ACC112 (cell line): ENCODE measurements around the gene PLEKHG4B.

Experiments
- H2AFZ ChIP-seq: fragments of 200-600 bp; sonication (generic); one replicate; pipeline ENCODE4 v1.6.0; 2017; ENCODE audit warnings: antibody characterized with exemption, low read length; ENCODE audit not compliant: unreplicated experiment
- H3K27ac ChIP-seq: fragments of 200-600 bp; sonication (generic); 2 replicates; pipeline ENCODE4 v1.5.1; 2014; ENCODE audit warnings: low read depth, mild to moderate bottlenecking, antibody characterized with exemption, low read length, moderate library complexity
- H3K27me3 ChIP-seq: fragments of 200-600 bp; sonication (generic); 2 replicates; pipeline ENCODE4 v1.6.1; 2014; ENCODE audit warnings: mild to moderate bottlenecking, antibody characterized with exemption, low read length, moderate library complexity, mixed read lengths; ENCODE audit not compliant: insufficient read depth
- H3K36me3 ChIP-seq: fragments of 200-600 bp; sonication (generic); 2 replicates; pipeline ENCODE4 v1.6.1; 2016; ENCODE audit warnings: mild to moderate bottlenecking, antibody characterized with exemption, low read length, moderate library complexity, mixed read lengths; ENCODE audit not compliant: insufficient read depth
- H3K4me1 ChIP-seq: fragments of 200-600 bp; sonication (generic); one replicate; pipeline ENCODE4 v1.6.1; 2016; ENCODE audit warnings: low read length, mixed read lengths; ENCODE audit not compliant: insufficient read depth, unreplicated experiment, control insufficient read depth
- H3K4me3 ChIP-seq: fragments of 200-600 bp; sonication (generic); 2 replicates; pipeline ENCODE4 v1.5.1; 2014; ENCODE audit warnings: mild to moderate bottlenecking, low read depth, low read length
- H3K79me2 ChIP-seq: fragments of 200-600 bp; sonication (generic); one replicate; pipeline ENCODE4 v1.6.0; 2016; ENCODE audit warnings: low read length; ENCODE audit not compliant: control insufficient read depth, unreplicated experiment, insufficient read depth

The PLEKHG4B gene

DNA sequence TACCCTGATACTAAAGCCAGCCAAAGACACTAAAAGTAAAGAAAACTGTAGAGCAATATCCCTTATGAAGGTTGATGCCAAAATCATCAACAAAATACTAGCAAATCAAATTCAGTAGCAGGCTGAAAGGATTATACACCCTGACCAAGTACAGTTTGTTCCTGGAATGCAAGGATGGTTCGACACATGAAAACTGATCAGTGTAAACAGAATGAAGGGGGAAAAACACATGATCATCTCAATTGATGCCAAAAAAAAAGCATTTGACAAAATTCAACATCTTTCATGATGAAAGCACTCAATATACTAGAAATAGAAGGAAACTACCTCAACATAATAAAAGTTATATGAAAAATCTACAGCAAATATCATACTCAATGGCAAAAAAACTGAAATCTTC lies 55.8 kb downstream of the PLEKHG4B start:
- no peak overlapping the region for H3K4me3 ChIP-seq
- no peaks in the 10 kb centered on the region for H3K79me2 ChIP-seq

DNA sequence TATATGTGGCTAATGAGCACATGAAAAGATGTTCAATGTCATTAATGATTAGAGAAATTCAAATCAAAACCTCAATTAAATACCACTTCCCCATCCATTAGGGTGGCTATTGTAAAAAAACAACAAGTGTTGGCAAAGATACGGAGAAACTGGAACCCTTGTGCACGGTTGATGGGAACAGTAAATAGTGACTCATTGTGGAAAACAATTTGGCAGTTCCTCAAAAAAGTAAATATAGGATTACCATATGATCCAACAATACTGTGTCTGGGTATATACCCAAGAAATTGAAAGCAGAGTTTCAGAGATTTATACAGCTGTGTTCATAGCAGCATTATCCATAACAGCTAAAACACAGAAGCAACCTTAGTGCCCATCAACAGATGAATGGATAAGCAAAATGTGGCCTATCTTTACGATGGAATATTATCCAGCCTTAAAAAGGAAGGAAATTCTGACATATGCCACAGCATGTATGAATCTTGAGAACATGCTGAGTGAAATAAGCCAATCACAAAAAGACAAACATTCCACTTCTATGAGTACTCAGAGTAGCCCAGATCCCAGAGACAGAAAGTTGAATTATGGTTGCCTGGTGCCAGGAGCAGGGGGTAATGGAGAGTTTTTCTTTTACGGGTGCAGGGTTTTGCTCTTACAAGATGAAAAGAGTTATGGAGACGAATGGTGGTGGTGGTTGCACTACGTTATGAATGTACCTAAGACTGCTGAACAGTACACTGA lies 57.9 kb downstream of the PLEKHG4B start:
- Histone ChIP-seq H3K27ac (peak overlapping the region; percentile 55; the same call in 1 of the 2 replicates), H3K27me3 (peaks cover 6% of the 10 kb centered on the region; the same call in 1 of the 2 replicates), H3K4me3 (no peak overlapping the region), H3K36me3 (no peaks in the 10 kb centered on the region), H3K4me1 (peaks cover 20% of the 10 kb centered on the region), H2AFZ (peak overlapping the region; percentile 4), H3K79me2 (no peaks in the 10 kb centered on the region)

More for the DNA sequence above, 55.8 kb downstream of the PLEKHG4B start:
- H3K36me3 ChIP-seq, result no peaks in the 10 kb centered on the region
- H3K27ac ChIP-seq, result no peak overlapping the region
- peaks cover 19% of the 10 kb centered on the region for H3K27me3 ChIP-seq
- H3K4me1 ChIP-seq, result peaks cover 14% of the 10 kb centered on the region
- no peak overlapping the region for H2AFZ ChIP-seq

DNA sequence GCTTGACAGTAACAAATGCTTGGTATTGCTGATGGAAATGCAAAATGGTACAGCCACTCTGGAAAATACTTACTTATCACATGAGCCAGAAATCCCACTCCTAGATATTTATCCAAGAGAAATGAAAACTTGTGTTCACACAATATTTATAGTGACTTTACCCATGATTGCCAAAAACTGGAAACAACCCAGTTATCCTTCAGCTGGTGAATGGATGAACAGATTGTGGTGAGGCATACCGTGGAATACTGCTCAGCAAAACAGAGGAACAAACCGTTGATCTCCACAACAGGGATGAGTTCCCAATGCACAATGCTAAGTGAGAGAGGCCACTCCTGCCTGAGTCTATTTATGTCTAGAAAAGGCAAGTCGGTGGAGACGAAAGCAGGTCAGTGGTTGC lies 58.8 kb downstream of the PLEKHG4B start:
- Histone ChIP-seq H3K27me3 (peaks cover 6% of the 10 kb centered on the region; the same call in 1 of the 2 replicates), H3K27ac (no peak overlapping the region), H3K79me2 (no peaks in the 10 kb centered on the region), H3K4me1 (peaks cover 20% of the 10 kb centered on the region), H3K4me3 (no peak overlapping the region), H2AFZ (no peak overlapping the region), H3K36me3 (no peaks in the 10 kb centered on the region)

DNA sequence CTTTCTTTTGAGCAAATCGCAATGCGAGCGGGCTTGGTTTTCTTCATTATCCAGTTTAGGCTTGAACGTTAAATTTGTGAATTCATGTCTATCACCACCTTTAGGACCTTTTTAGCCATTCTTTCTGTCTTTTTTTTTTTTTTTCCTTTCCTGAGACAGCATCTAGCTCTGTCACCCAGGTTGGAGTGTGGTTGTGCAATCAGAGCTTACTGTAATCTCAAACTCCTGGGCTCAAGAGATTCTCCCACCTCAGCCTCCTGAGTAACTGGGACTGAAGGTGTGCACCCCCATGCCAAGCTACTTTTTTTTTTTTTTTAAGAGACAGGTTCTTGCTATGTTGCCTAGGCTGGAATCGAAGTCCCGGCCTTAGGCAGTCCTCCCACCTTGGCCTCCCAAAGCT lies 60.1 kb downstream of the PLEKHG4B start:
- H3K79me2 ChIP-seq, result no peaks in the 10 kb centered on the region

DNA sequence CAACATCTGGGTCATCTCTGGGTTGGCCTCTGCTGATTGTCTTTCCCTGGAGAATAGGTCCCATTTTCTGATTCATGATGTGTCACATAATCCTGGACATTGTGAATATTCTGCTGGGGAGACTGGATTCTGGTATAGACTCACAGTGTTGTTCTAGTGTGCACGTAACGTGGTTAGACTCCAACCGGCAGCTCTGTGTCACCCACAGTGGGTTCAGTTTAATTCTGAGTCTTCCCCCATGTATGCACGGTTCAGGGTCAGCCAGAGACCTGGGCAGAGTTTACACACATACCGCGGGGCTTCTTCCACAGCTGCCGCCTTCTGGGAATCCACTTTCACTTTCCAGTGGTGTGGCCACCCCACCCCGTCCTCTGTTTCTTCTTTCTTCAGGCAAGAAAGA lies 61.3 kb downstream of the PLEKHG4B start:
- Histone ChIP-seq H3K79me2 (no peaks in the 10 kb centered on the region), H3K27me3 (no peaks in the 10 kb centered on the region), H3K27ac (peak overlapping the region; percentile 26; the same call in 1 of the 2 replicates), H3K4me1 (peaks cover 20% of the 10 kb centered on the region), H3K4me3 (peak overlapping the region; percentile 44; the same call in 1 of the 2 replicates), H3K36me3 (no peaks in the 10 kb centered on the region), H2AFZ (no peak overlapping the region)

More for the DNA sequence above, 60.1 kb downstream of the PLEKHG4B start:
- H3K4me3 ChIP-seq, result no peak overlapping the region
- H3K4me1 ChIP-seq, result peaks cover 20% of the 10 kb centered on the region
- no peak overlapping the region for H2AFZ ChIP-seq
- peaks cover 6% of the 10 kb centered on the region; the same call in 1 of the 2 replicates for H3K27me3 ChIP-seq
- no peak overlapping the region for H3K27ac ChIP-seq
- H3K36me3 ChIP-seq, result no peaks in the 10 kb centered on the region

DNA sequence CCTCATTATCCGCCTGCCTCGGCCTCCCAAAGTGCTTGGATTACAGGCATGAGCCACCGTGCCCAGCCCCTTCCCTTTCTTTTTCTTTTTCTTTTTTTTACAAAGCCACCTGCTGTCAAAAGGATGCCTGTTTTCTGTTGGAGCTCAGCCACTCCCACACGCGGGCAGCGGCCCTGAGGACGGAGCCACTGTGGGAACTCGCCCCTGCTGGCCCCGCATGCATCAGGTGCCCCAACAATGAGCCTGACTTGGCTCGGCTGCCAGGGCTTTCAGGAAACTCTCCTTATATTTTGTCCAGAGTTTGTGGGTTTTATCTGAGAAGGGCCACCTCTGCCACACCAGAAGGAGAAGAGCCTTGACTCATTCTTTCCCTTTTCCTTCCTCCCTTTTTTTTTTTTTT lies 62.3 kb downstream of the PLEKHG4B start:
- Histone ChIP-seq H3K79me2 (no peaks in the 10 kb centered on the region), H3K4me3 (no peak overlapping the region), H3K4me1 (peaks cover 28% of the 10 kb centered on the region), H3K36me3 (no peaks in the 10 kb centered on the region), H3K27me3 (no peaks in the 10 kb centered on the region), H3K27ac (no peak overlapping the region), H2AFZ (no peak overlapping the region)

DNA sequence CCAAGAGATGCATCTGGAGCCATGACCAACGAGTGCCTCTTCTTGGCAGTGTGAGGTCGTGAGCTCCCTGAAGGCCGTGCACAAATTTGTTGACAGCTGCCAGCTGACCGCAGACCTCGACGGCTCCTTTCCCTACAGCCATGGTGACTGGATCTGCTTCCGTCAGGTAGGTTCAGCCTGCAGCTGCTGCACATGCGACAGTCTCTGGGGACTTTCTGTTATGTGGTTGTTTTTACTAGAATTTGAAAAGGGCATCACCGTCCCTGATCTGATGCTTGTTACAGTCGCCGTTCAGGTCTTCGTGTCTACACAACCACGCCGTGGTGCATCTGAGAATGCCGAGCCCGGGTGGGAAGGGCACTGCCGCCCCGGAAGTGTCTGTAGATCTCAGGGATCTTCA lies 62.9 kb downstream of the PLEKHG4B start:
- H3K36me3 ChIP-seq, result no peaks in the 10 kb centered on the region
- no peak overlapping the region for H3K27ac ChIP-seq
- no peaks in the 10 kb centered on the region for H3K79me2 ChIP-seq
- peaks cover 29% of the 10 kb centered on the region for H3K4me1 ChIP-seq
- no peak overlapping the region for H2AFZ ChIP-seq
- H3K4me3 ChIP-seq, result no peak overlapping the region
- H3K27me3 ChIP-seq, result peaks cover 3% of the 10 kb centered on the region; the same call in 1 of the 2 replicates

DNA sequence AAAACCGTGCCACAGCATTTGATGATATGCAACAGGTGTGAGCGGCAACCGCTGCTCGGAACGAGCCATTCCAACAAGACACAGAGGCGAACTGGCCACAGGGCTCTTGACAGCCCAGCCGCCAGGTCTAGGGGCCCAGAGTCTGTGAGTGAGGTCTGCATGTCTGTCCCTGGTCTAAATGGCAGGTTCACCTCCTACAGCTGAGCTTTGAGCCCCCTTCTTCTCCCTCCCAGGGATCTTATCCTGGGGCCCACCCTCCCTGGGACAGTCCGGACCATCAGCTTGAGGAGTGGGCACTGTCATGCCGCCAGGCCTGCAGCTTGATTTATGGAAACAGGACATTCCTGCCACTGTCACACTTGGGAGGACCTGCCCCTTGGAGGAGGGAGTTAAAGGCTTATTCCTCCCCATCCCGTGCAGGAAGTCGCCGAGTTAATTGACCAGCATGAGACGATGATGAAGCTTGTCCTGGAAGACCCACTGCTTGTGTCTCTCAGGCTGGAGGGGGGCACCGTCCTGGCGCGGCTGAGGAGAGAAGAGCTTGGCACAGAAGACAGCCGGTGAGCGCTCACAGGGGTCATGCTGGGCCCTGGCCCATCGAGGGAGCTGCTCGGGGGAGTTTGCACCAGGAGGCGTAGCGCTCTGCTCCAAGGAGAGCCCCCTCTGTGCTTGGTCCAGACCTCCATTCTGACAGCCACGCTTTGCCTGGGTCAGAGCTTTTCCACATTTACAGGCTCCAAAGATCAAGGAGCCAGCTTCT lies 63.9 kb downstream of the PLEKHG4B start:
- Histone ChIP-seq H2AFZ (no peak overlapping the region), H3K4me1 (peaks cover 29% of the 10 kb centered on the region), H3K36me3 (no peaks in the 10 kb centered on the region), H3K4me3 (no peak overlapping the region), H3K27ac (no peak overlapping the region), H3K27me3 (peaks cover 7% of the 10 kb centered on the region; the same call in 1 of the 2 replicates), H3K79me2 (no peaks in the 10 kb centered on the region)

DNA sequence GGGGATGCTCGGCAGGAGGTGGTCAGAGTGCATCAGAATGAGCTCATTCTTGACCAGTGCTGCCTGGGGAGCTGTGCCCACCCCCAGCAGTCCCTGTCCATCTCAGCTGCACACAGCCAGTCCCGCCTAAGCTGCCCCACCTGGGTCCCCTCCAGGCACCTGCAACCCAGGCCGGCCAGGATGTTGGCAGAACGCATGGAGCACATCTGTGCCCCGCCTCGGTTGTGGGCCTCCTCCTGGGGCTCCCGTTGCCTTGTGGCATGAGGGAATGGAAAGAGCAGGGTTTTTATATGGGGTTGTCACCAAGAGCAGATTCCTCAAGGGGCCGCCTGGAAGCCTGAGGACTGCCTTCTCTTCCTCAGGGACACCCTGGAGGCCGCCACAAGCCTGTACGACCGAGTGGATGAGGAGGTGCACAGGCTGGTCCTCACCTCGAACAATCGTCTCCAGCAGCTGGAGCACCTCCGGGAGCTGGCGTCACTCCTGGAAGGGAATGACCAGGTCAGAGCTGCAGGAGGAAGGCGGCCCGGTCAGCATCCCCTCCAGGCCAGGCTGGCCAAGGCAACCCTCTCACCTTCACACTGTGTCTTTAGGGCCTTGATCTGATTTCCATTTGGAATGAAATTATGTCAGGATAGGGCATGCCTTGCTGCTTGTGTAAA lies 64.6 kb downstream of the PLEKHG4B start:
- Histone ChIP-seq H3K27me3 (peaks cover 15% of the 10 kb centered on the region; the same call in 1 of the 2 replicates), H3K27ac (no peak overlapping the region)

DNA sequence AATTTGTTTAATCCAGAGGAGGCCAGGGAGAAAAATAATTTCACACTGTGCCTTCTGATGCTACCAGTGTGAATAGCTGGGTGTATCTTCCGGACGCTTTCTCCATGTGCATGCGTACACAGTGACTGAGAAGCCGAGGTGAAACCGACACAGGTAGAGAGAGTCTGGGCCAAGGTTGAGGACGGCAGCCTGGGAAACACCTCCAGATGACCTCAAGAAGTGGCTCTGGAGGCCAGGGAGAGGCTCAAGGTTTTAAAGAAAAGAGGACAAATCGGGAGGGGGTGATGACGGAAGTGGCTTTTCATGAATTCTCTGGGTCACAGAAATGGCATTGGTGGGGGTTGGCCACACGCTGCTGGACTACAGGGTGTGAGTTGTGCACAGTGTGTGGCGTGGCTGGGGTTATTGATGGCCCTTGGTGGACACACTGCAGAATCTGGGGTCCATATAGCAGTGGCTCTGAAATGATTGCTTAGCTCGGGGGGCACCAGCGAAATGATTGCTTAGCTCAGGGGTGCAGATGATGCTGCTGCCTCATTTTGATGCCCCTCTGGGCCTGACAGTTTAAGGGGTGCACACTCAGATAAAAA lies 65.3 kb downstream of the PLEKHG4B start:
- Histone ChIP-seq H3K4me3 (no peak overlapping the region), H3K27ac (no peak overlapping the region), H3K4me1 (peaks cover 29% of the 10 kb centered on the region), H3K36me3 (no peaks in the 10 kb centered on the region), H2AFZ (no peak overlapping the region), H3K79me2 (no peaks in the 10 kb centered on the region), H3K27me3 (peaks cover 16% of the 10 kb centered on the region; the same call in 1 of the 2 replicates)

More for the DNA sequence above, 64.6 kb downstream of the PLEKHG4B start:
- no peaks in the 10 kb centered on the region for H3K79me2 ChIP-seq
- H3K36me3 ChIP-seq, result no peaks in the 10 kb centered on the region
- no peak overlapping the region for H3K4me3 ChIP-seq
- no peak overlapping the region for H2AFZ ChIP-seq
- peaks cover 29% of the 10 kb centered on the region for H3K4me1 ChIP-seq
